ENCODE results near the gene OLAH. TPM values are rescaled to one million over a fixed set of nuclear protein-coding genes. Genes with fewer than 3 reads are reported as not detected.
"Not testable (repeated sequence)": the region's sequence is repeated elsewhere in the genome, so short reads cannot be mapped to it uniquely, and the experiment has no call there.

Gene OLAH
- 0.06 TPM for polyA plus RNA-seq (2013, experiment 1 of 2)
- 0.04 TPM for polyA plus RNA-seq (2013, experiment 2 of 2)

DNA sequence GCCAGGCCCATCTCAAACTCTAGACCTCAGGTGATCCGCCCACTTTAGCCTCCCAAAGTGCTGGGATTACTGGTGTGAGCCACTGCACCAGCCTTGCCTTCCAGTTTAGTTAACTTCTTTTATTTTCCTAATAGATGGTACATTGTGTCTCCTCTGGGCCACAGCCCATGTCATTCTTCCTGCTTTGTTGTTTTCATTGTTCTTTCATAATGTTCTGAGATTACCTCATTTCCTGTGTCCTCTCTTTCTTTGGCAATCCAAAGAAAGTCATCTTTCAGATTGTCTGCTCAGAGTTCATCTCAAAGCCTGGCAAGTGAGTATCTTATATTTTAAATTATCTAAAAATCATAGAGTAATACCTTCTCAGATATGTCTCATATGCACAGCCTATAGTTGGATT, at the start of gene OLAH:
Gene OLAH (plus strand): TSS at position 270 of the 400 bp plus-strand sequence. CDS start 3,346 bp downstream, outside the sequence.
- no peak within 1 kb of the TSS for H2AK5ac ChIP-seq (ENCODE audit: low read length)
- no peak within 1 kb of the TSS for H3K4ac ChIP-seq (ENCODE audit: low read depth, low read length)
- no peak within 1 kb of the TSS for H4K8ac ChIP-seq (ENCODE audit: low read depth, low read length)
- no peaks in the 10 kb centered on the region for H3K79me2 ChIP-seq (ENCODE audit: control insufficient read depth, insufficient read depth, low read length)
- H3K4me2 ChIP-seq (ENCODE audit: low read length) = no peak within 1 kb of the TSS
- no peak within 1 kb of the TSS for H4K5ac ChIP-seq (ENCODE audit: low read length)
- no peaks in the 10 kb centered on the region for H3K27me3 ChIP-seq (ENCODE audit: insufficient read depth, low read length, poor library complexity)
- no CpG with 5 or more reads among the region's 1 CpG for WGBS (ENCODE audit: extremely low coverage, insufficient coverage, low lambda C conversion rate)
- H3K27ac ChIP-seq (ENCODE audit: low read depth, low read length) = no peak within 1 kb of the TSS
- no peak within 1 kb of the TSS for H2BK5ac ChIP-seq (ENCODE audit: low read length)
- no peak for DNase-seq
- no peak within 1 kb of the TSS for H2BK120ac ChIP-seq (ENCODE audit: low read depth, low read length)
- H2BK15ac ChIP-seq (replicated peaks; ENCODE audit: low read depth) = no peak within 1 kb of the TSS
- no peak within 1 kb of the TSS for H3K9ac ChIP-seq (ENCODE audit: low read length)
- H3K56ac ChIP-seq (ENCODE audit: low read length) = no peak within 1 kb of the TSS
- no peaks in the 10 kb centered on the region for H3K79me1 ChIP-seq (ENCODE audit: low read length)
- H3K4me1 ChIP-seq (ENCODE audit: control insufficient read depth, low read depth, low read length) = no peaks in the 10 kb centered on the region
- H3K4me3 ChIP-seq (ENCODE audit: low read length) = no peak within 1 kb of the TSS
- no peak within 1 kb of the TSS for H3K18ac ChIP-seq (ENCODE audit: low read length)
- H3K23ac ChIP-seq (ENCODE audit: low read length) = no peak within 1 kb of the TSS
- no peaks in the 10 kb centered on the region for H3K36me3 ChIP-seq (ENCODE audit: control insufficient read depth, insufficient read depth, low read length)

DNA sequence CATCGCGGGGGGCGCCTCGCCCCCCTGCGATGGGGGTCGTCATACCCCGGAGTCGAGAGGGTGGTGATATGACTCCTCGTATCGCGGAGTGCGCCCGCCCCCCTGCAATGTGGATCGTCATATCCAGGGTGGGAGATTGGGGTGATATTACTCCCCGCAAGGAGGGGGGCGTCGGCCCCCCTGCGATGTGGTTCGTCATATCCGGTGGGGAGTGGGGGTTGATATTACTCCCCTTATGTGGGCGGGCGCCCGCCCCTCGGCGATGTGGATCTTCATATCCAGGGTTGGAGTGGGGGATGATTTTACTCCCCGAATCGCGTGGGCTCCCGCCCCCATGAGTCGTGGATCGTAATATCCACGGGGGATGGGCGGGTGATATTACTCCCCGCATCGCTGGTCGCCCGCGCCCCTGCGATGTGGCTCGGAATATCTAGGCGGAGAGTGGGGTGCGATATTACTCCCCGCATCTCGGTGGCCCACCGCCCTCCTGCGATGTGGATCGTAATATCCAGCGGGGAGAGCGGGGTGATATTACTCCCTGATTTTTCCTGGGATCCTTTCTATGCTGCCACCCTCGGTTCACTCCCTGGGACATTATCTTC, 47.7 kb upstream of the OLAH start:
- no peak overlapping the region for H3K27ac ChIP-seq (ENCODE audit: low read depth, low read length)
- no peak overlapping the region for H2AK5ac ChIP-seq (ENCODE audit: low read length)
- H3K9ac ChIP-seq (ENCODE audit: low read length) = no peak overlapping the region
- no peaks in the 10 kb centered on the region for H3K79me2 ChIP-seq (ENCODE audit: control insufficient read depth, insufficient read depth, low read length)
- H4K8ac ChIP-seq (ENCODE audit: low read depth, low read length) = no peak overlapping the region
- no peak overlapping the region for H2BK15ac ChIP-seq (replicated peaks; ENCODE audit: low read depth)
- H3K56ac ChIP-seq (ENCODE audit: low read length) = no peak overlapping the region
- H2BK5ac ChIP-seq (ENCODE audit: low read length) = no peak overlapping the region
- H3K23ac ChIP-seq (ENCODE audit: low read length) = no peak overlapping the region
- no peaks in the 10 kb centered on the region for H3K79me1 ChIP-seq (ENCODE audit: low read length)
- no peaks in the 10 kb centered on the region for H3K4me1 ChIP-seq (ENCODE audit: control insufficient read depth, low read depth, low read length)
- H3K4me3 ChIP-seq (ENCODE audit: low read length) = no peak overlapping the region
- no CpG with 5 or more reads among the region's 50 CpGs for whole genome bisulfite sequencing (ENCODE audit: extremely low coverage, insufficient coverage, low lambda C conversion rate)
- no peak for DNase-seq
- no peak overlapping the region for H2BK120ac ChIP-seq (ENCODE audit: low read depth, low read length)
- H3K27me3 ChIP-seq (ENCODE audit: insufficient read depth, low read length, poor library complexity) = no peaks in the 10 kb centered on the region
- H3K4ac ChIP-seq (ENCODE audit: low read depth, low read length) = no peak overlapping the region
- no peak overlapping the region for H3K4me2 ChIP-seq (ENCODE audit: low read length)
- H3K18ac ChIP-seq (ENCODE audit: low read length) = no peak overlapping the region
- no peaks in the 10 kb centered on the region for H3K36me3 ChIP-seq (ENCODE audit: control insufficient read depth, insufficient read depth, low read length)
- no peak overlapping the region for H4K5ac ChIP-seq (ENCODE audit: low read length)

DNA sequence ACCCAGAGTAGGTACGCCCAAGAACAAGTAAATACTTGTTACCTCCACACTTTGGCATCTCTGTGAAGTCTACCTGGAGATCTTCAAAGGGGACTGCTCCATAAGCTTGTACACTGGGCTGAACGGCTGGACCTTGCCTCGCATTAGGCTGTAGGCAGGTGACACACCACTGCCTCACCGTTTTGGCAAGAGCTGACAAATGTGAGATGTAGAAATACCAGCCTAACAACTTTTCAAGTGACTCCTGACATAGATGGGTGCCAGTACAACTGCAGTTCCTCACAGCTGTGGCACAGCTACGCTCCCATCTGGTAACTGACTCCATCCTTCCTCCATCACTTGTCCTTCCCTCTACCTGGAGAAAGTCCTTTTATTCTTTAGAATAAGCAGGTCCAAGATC, 30.2 kb upstream of the OLAH start:
- H2AK5ac ChIP-seq (ENCODE audit: low read length); H4K8ac ChIP-seq (ENCODE audit: low read depth, low read length); H3K4me1 ChIP-seq (ENCODE audit: control insufficient read depth, low read depth, low read length); H3K79me1 ChIP-seq (ENCODE audit: low read length); H4K5ac ChIP-seq (ENCODE audit: low read length); H2BK15ac ChIP-seq (replicated peaks; ENCODE audit: low read depth); DNase-seq; H3K9ac ChIP-seq (ENCODE audit: low read length); H2BK5ac ChIP-seq (ENCODE audit: low read length); H3K27me3 ChIP-seq (ENCODE audit: insufficient read depth, low read length, poor library complexity); H3K4ac ChIP-seq (ENCODE audit: low read depth, low read length); H2BK120ac ChIP-seq (ENCODE audit: low read depth, low read length); H3K27ac ChIP-seq (ENCODE audit: low read depth, low read length); H3K36me3 ChIP-seq (ENCODE audit: control insufficient read depth, insufficient read depth, low read length); H3K23ac ChIP-seq (ENCODE audit: low read length); H3K4me2 ChIP-seq (ENCODE audit: low read length); H3K56ac ChIP-seq (ENCODE audit: low read length); H3K18ac ChIP-seq (ENCODE audit: low read length); H3K79me2 ChIP-seq (ENCODE audit: control insufficient read depth, insufficient read depth, low read length); H3K4me3 ChIP-seq (ENCODE audit: low read length): not testable (repeated sequence)
- no CpG with 5 or more reads among the region's 5 CpGs for WGBS (ENCODE audit: extremely low coverage, insufficient coverage, low lambda C conversion rate)

DNA sequence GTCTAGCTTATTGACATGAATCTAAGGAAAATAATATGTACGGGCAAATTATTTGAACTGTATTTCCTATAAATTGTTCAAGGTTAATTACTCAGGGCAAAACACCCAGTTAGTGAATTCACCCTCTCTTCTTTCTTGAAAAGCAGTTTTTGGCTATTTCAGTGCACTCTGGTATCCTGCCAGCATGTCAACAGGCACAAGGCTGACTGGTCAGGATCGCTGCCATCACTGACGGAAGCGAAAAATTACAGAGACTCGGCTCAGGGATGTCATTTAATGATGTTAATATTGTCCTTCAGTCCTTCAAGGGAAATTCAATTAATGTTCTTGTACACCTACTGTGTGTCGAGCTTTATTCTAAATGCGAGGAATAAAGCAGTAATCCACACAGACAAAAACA, 28.3 kb upstream of the OLAH start:
- WGBS (ENCODE audit: extremely low coverage, insufficient coverage, low lambda C conversion rate) = no CpG with 5 or more reads among the region's 7 CpGs
- Histone ChIP-seq H3K36me3 (ENCODE audit: control insufficient read depth, insufficient read depth, low read length) (no peaks in the 10 kb centered on the region), H2BK15ac (replicated peaks; ENCODE audit: low read depth) (no peak overlapping the region), H3K4me1 (ENCODE audit: control insufficient read depth, low read depth, low read length) (no peaks in the 10 kb centered on the region), H4K8ac (ENCODE audit: low read depth, low read length) (no peak overlapping the region), H3K18ac (ENCODE audit: low read length) (no peak overlapping the region), H2BK120ac (ENCODE audit: low read depth, low read length) (no peak overlapping the region), H3K23ac (ENCODE audit: low read length) (no peak overlapping the region), H2BK5ac (ENCODE audit: low read length) (no peak overlapping the region), H2AK5ac (ENCODE audit: low read length) (no peak overlapping the region), H4K5ac (ENCODE audit: low read length) (no peak overlapping the region), H3K27me3 (ENCODE audit: insufficient read depth, low read length, poor library complexity) (no peaks in the 10 kb centered on the region), H3K56ac (ENCODE audit: low read length) (no peak overlapping the region), H3K79me1 (ENCODE audit: low read length) (no peaks in the 10 kb centered on the region), H3K4me2 (ENCODE audit: low read length) (no peak overlapping the region), H3K79me2 (ENCODE audit: control insufficient read depth, insufficient read depth, low read length) (no peaks in the 10 kb centered on the region), H3K4me3 (ENCODE audit: low read length) (no peak overlapping the region), H3K27ac (ENCODE audit: low read depth, low read length) (no peak overlapping the region), H3K4ac (ENCODE audit: low read depth, low read length) (no peak overlapping the region), H3K9ac (ENCODE audit: low read length) (no peak overlapping the region)
- no peak for DNase-seq

DNA sequence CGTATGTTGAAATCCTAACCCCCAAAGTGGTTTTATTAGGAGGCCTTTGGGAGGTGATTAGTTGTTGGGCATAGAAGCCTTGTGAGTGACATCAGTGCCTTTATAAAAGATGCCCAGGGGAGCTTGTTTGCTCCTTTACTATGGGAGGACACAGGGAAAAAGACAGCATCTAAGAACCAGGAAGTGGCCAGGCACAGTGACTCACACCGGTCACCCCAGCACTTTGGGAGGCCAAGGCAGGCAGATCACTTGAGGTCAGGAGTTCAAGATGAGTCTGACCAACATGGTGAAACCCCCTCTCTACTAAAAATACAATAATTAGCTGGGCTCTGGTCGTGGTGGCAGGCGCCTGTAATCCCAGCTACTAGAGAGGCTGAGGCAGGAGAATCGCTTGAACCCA, 22.8 kb upstream of the OLAH start:
- not testable (repeated sequence) for H3K4me3 ChIP-seq (ENCODE audit: low read length); H3K4me1 ChIP-seq (ENCODE audit: control insufficient read depth, low read depth, low read length); H3K18ac ChIP-seq (ENCODE audit: low read length); H3K36me3 ChIP-seq (ENCODE audit: control insufficient read depth, insufficient read depth, low read length); H3K79me2 ChIP-seq (ENCODE audit: control insufficient read depth, insufficient read depth, low read length); H3K27ac ChIP-seq (ENCODE audit: low read depth, low read length); H2BK5ac ChIP-seq (ENCODE audit: low read length); H3K27me3 ChIP-seq (ENCODE audit: insufficient read depth, low read length, poor library complexity); H3K9ac ChIP-seq (ENCODE audit: low read length); H2AK5ac ChIP-seq (ENCODE audit: low read length); H4K8ac ChIP-seq (ENCODE audit: low read depth, low read length); H3K4me2 ChIP-seq (ENCODE audit: low read length); H3K56ac ChIP-seq (ENCODE audit: low read length); DNase-seq; H2BK120ac ChIP-seq (ENCODE audit: low read depth, low read length); H3K23ac ChIP-seq (ENCODE audit: low read length); H3K79me1 ChIP-seq (ENCODE audit: low read length); H3K4ac ChIP-seq (ENCODE audit: low read depth, low read length); H2BK15ac ChIP-seq (replicated peaks; ENCODE audit: low read depth); H4K5ac ChIP-seq (ENCODE audit: low read length)
- no CpG with 5 or more reads among the region's 5 CpGs for WGBS (ENCODE audit: extremely low coverage, insufficient coverage, low lambda C conversion rate)

DNA sequence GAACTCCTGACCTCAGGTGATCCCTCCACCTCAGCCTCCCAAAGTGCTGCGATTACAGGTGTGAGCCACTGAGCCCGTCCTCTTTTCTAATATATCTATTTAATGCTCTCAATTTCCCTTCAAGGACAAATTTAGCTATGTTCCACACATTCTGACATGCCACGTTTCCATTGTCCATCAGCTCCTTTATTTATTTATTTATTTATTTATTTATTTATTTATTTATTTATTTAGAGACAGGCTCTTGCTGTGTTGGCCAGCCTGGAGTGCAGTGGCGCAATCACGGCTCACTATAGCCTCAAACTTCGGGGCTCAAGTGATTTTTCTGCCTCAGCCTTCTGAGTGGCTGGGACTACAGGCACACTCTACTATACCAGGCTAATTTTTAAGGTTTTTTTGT, 20.7 kb upstream of the OLAH start:
- not testable (repeated sequence) for H3K18ac ChIP-seq (ENCODE audit: low read length); H4K8ac ChIP-seq (ENCODE audit: low read depth, low read length); H3K79me1 ChIP-seq (ENCODE audit: low read length); H3K27me3 ChIP-seq (ENCODE audit: insufficient read depth, low read length, poor library complexity); H3K4me1 ChIP-seq (ENCODE audit: control insufficient read depth, low read depth, low read length); H2BK15ac ChIP-seq (replicated peaks; ENCODE audit: low read depth); H3K4me3 ChIP-seq (ENCODE audit: low read length); H3K9ac ChIP-seq (ENCODE audit: low read length); H2BK120ac ChIP-seq (ENCODE audit: low read depth, low read length); H3K27ac ChIP-seq (ENCODE audit: low read depth, low read length); H4K5ac ChIP-seq (ENCODE audit: low read length); H2AK5ac ChIP-seq (ENCODE audit: low read length); H3K23ac ChIP-seq (ENCODE audit: low read length); H3K4ac ChIP-seq (ENCODE audit: low read depth, low read length); H3K4me2 ChIP-seq (ENCODE audit: low read length); H3K56ac ChIP-seq (ENCODE audit: low read length); H3K79me2 ChIP-seq (ENCODE audit: control insufficient read depth, insufficient read depth, low read length); H2BK5ac ChIP-seq (ENCODE audit: low read length); DNase-seq; H3K36me3 ChIP-seq (ENCODE audit: control insufficient read depth, insufficient read depth, low read length)
- WGBS (ENCODE audit: extremely low coverage, insufficient coverage, low lambda C conversion rate) = no CpG with 5 or more reads among the region's 6 CpGs
